GM21423 (cell line): ENCODE measurements around the gene SLC35F6.
"Not testable (repeated sequence)": the region's sequence is repeated elsewhere in the genome, so short reads cannot be mapped to it uniquely, and the experiment has no call there.

ENCODE experiments used
- ATAC-seq: cut with Tn5 transposase; IDR thresholded peaks from one replicate; pipeline ENCODE4 v1.9.1; 2021; ENCODE audit warnings: mild to moderate bottlenecking, moderate library complexity; ENCODE audit not compliant: unreplicated experiment

Gene SLC35F6

GRCh38 chr2:26730549-26731344, 33.3 kb upstream of the SLC35F6 start:
- ATAC-seq = no peak

GRCh38 chr2:26731714-26732113, 32.4 kb upstream of the SLC35F6 start:
- ATAC-seq = no peak

DNA sequence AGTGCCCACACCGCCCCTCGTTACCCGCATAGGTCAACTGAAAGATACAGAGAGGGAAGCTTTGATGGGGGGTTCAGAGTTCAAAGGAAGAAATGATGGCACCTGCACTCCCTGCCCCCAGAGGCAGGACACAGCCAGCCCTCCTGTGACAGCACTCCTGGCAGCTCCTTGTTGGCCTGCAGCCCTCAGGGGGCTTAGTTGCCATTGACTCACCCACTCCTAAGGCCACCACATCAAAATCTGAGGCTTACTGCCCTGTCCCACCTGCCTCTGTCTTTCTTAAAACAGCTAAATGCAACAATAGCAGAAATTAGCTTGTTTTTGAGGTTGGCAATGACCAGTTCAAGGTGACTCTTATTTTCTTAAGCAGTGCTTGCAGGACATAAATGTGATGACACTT, 31.6 kb upstream of the SLC35F6 start:
- no peak for ATAC-seq

GRCh38 chr2:26733413-26733812, 30.7 kb upstream of the SLC35F6 start:
- no peak for ATAC-seq

- no peak for ATAC-seq
Observed at GRCh38 chr2:26735097-26735496, 29.0 kb upstream of the SLC35F6 start.

GRCh38 chr2:26735883-26736588, 28.0 kb upstream of the SLC35F6 start:
- ATAC-seq = no peak

DNA sequence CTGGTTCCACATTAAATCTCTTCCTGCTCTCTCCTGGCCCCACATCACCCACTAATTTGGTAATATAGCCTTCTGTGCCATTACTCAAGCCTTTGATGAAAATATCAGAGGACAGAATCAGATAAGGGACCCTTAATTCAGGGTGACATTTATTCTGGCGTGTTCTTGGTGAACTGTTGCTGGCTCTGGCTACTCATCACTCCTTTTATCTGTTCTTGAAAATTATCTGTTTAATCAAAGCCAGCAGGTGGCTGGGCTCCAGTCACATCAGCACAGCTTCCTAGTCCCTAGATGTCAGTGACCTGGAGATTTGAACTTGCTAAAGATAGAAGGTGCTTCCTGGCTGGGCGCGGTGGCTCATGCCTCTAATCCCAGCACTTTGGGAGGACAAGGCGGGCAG, 26.9 kb upstream of the SLC35F6 start:
- no peak for ATAC-seq

DNA sequence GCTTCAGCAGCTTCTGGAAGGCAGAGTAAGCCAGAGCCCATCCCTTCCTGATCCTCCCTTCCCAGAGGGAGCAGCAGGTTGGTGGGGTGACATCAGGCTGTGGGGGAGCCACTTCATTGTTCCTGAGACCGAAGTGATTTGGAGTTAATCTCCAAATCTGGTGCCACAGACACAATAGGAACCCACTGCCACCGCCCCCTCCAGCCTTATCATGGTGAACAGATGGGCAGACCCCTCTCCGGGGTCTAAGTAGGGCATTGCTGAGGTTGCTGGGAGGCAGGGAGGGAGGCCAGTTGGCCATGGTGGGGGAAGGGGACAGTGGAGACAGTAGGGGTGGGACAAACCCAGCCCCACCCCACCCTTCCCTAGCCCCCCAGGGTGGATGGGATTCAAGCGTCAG, 25.6 kb upstream of the SLC35F6 start:
- ATAC-seq = no peak

- no peak for ATAC-seq
Observed at GRCh38 chr2:26739514-26739913, 24.6 kb upstream of the SLC35F6 start.

DNA sequence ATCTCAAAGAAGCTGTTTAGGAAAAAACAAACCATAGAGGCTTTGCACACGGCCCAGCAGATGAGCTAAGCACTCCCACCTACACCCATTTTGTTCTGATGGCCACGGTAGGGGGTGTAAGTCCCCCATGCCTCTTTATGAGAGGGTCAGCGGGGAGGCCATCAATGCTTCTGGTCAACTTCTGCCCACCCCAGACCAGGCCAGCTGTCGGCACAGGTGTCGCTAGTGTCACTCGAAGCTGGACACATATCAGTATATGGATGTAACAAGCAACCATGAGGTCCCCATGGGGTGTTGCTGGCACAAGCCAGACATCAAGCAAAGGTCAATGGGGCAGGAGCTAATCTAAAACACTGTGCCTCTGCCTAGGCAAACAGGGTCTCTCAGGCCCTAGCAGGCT, 23.7 kb upstream of the SLC35F6 start:
- ATAC-seq = no peak

- no peak for ATAC-seq
Observed at GRCh38 chr2:26740890-26741302, 23.2 kb upstream of the SLC35F6 start.

DNA sequence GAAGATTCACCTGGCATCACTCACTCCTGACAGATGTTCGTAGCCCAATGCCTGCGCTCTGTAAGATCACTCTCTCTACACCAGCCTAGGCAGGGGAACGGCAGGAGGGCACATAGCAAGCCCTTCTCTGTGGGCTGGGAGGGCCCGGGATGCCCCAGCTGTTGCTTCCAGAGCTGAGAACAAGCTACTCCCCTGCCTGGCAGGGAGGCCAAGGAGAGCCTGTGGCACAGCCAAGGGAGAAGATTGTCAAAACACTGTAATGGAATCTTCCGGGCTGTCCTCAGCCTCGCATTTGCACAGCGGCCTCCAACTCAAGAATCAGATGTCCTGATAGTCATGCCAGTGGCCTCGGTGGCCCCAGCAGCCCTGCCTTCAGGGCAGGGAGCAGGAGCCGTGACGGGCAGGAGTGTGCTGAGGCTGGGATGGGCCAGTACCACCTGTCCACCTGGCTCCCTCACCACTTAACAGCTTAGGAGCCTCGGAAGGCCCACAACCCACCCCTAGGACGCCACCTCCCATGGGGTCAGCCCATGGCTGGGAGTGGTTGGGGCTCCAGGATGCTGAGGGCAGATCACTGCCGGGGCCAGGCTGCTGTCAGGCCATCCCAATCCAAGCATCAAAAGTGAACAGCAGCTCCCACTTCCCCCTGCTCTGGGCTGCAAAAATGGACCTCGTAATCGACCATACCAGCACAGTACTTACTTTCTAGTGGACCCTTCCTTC, 21.9 kb upstream of the SLC35F6 start:
- no peak for ATAC-seq

GRCh38 chr2:26743852-26744251, 20.2 kb upstream of the SLC35F6 start:
- no peak for ATAC-seq

- no peak for ATAC-seq
Observed at GRCh38 chr2:26744953-26745352, 19.1 kb upstream of the SLC35F6 start.

GRCh38 chr2:26745609-26746327, 18.3 kb upstream of the SLC35F6 start:
- ATAC-seq = peak; percentile 52

DNA sequence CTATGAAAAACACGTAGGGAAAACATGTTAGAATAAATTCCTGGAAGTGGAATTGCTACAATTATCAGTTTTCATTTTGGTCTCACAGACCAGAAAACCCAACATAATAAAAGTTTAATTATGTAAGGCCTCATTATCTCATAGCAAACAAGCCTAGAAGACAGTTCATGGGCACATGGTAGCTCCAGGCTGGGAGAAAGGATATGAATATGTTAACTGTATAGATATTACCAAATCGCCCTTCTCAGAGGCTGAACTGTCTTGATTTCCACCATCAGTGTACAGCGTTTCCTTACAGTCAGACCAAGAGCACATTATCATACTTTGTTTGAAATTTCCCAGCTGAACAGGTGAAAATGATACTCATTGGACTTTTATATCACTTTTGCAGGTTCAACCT, 17.1 kb upstream of the SLC35F6 start:
- ATAC-seq = no peak

DNA sequence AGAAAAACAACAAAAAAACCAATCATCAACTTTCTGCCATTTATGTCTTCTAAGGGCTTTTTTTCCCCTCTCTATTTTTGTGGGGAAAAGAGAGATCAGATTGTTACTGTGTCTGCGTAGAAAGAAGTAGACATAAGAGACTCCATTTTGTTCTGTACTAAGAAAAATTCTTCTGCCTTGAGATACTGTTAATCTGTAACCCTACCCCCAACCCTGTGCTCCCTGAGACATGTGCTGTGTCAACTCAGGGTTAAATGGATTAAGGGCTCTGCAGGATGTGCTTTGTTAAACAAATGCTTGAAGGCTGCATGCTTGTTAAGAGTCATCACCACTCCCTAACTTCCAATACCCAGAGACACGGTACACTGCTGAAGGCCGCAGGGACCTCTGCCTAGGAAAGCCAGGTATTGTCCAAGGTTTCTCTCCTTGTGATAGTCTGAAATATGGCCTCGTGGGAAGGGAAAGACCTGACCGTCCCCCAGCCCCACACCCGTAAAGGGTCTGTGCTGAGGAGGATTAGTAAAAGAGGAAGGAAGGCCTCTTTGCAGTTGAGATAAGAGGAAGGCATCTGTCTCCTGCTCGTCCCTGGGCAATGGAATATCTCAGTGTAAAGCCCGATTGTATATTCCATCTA, 14.2 kb upstream of the SLC35F6 start:
- ATAC-seq = not testable (repeated sequence)

DNA sequence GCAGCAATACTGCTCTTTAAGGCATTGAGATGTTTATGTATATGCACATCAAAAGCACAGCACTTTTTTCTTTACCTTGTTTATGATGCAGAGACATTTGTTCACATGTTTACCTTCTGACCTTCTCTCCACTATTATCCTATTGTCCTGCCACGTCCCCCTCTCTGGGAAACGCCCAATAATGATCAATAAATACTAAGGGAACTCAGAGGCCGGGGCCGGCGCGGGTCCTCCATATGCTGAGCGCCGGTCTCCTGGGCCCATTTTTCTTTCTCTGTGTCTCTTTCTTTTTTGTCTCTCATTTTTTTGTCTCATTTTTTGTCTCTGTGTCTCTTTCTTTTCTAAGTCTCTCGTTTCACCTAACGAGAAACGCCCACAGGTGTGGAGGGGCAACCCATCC, 13.6 kb upstream of the SLC35F6 start:
- ATAC-seq = not testable (repeated sequence)

DNA sequence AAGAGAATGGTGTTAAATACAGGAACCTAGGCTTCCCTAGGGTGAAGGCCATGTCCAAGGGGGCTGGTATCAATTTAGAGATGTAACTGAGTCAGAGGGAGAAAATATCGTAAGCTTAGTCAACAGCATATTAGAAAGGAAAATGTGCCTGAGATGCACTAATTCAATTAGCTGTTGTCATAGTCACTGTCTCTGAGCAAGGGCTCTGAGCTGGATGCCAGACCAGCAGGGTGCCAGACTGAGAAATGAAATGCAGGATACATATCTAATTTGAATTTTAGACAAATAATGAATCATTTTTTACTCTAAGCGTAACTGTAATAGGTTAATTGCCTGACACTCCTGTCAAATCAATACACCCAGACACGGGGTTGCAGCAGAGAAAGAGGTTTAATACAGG, 11.4 kb upstream of the SLC35F6 start:
- ATAC-seq = no peak

GRCh38 chr2:26754539-26754938, 9.5 kb upstream of the SLC35F6 start:
- no peak for ATAC-seq
